ENCODE results near the gene OSMR.

GRCh38 chr5:38827525-38827924 is 18.3 kb upstream of the OSMR start:
- TF ChIP-seq CTCF (IDR thresholded peaks at IDR 0.05), result no peak
- no peak for TF ChIP-seq POLR2A (IDR thresholded peaks at IDR 0.05)
